Stimulated activated CD8-positive, alpha-beta memory T cell treated with anti-CD3 and anti-CD28 coated beads, Interleukin-2, amount 100 ng/mL, for 48 hours (primary cell): ENCODE measurements around the gene TMEM187.
"Not testable (repeated sequence)": the region's sequence is repeated elsewhere in the genome, so short reads cannot be mapped to it uniquely, and the experiment has no call there.

Experiments
- DNase-seq, 2 donors: peaks; one replicate each; pipeline ENCODE4 v3.0.0-alpha.2; 2020; ENCODE audit warnings: low read depth in 2 of 2

The TMEM187 gene

DNA sequence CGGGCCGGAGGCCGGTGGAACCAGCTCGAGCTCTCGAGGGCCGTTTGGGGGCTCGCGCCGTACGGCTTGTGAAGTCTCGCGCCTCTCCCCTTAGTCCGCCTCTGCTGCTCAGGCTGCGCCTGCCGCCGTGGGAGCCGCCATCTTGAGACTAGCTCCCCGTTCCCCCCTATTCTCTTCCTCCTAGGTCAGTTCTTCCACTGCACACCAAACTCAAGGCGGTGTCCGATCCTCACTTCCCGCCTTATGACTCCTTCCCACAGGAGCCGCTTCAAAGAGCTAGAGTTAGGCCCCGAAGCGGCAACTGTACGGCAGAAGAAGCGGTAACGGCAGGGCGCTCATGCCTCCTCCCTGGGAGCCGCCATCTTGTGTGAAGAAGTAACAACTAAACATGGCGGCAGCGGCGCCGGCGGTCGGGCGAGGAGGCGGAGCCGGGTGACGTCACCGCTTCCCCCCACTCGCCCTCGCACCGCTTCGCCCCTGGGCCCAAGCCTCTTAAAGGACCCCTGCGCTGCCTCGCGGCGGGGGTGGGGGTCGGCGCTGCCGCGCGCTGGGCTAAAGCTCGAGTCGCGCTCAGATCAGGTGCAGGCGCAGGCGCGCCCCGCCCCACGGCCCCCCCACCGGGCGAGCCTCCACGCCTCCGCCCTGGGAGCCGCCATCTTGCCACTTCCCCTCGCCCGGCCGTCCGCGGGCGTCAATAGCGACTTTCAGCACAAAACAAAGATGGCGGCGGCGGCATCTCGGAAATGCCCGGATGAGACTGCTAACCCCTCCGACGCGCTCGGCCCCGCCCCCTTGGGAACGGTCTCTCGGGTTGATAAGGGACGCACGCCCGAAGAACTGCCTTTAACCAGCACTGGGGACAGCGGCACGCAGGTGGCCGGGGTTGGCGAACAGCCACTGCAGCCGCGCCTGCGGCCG is 845 bp upstream of the TMEM187 start, which contains the start of gene HCFC1:
TSS of gene HCFC1 (minus strand) at position 369 of the 918 bp plus-strand sequence. CDS start 978 bp downstream, outside the sequence.
- DNase-seq = peak; percentile 79 to 87

DNA sequence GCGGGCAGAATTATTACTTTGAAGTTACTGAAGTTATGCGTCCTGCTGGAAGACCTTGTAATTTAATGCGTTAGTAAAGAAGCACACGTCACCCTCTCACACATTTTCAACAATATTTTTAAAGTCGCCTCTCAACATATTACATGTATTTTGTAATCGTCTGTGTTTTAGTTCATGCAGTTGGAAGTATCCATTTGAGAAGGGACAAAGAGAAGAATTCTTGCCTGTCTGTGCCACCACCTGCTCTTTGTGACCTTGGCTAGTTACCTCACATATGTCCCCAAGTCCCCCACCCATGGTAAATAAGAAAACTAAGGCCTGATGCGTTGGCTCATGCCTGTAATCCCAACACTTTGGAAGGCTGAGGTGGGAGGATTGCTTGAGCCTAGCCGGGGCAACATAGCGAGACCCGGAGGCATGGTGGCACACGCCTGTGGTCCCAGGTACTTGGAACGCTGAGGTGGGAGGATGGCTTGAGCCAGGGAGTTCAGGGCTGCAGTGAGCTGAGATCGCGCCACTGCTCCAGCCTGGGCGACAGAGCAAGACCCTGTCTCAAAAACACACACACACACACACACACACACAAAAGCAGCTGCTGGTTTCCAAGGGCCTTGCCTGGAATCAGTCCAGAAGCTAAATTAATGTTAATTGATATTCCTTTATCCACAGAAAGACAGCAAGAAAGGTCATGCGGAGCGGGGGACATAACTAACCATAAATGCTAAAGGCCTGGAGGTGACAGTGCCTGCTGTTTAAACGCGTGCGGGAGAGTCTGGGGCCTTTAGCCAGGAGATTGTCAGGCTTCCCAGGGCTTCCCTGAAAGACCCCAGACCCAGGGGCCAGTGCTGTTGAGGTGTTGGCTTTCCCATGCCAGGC is 811 bp downstream of the TMEM187 start:
- DNase-seq = no peak

DNA sequence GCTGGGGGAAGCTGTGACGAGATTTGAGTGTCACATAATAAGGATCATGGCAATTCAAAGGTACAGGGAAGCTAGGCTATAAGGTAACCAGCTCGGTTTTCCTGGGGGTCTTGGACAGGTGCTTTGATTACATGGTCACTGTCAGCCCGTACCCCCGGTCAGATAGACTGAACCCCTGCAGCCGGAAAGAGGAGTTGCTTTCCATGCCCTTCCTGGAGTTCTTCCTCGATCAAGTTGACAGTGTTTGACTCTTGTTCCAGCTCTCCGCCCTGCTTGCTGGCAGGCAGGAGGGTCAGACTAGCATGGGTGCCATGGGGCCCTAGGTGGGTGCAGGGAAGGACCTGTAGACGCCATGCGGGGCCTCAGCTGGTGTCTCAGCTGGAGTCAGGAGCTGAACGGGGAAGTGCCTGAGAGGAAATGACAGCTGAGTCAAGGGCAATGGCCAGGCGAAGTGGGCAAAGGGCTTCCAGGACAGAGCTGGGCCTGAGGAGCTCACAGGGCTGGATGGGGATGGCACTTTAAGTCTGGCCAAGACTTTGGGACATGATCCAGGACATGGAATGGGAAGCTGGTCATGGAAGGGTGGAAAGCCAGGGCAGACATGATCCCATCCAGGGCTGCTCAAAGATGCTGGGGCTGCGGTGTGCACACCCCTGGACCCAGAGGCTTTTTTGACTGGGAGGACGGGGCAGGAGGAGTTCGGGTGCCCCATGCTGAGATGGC is 1.6 kb downstream of the TMEM187 start:
- DNase-seq = no peak

DNA sequence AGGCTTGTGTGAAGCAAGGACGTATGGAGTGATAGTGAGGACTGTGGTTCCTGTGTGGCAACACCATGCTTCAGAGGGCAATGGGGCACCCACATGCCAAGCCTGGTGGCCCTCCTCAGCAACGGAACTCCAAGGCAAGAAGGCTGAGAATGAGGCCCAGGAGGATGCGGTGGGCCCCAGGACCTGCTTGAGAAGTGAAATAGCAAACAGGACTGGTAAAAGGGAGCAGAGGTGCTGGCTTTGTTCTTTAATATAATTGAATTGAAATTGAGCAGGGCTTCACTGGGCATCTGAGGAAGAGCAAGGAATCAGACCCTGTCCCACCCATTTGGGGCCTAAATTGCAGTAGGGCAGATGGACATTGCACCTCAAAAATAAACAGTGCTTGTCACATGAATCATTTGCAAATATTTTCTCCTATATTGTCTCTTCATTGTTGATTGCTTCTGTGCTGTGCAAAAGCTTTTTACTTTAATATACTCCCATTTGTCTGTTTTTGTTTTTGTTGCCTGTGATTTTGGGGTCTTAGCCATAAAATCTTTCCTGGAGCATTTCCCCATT is 2.3 kb downstream of the TMEM187 start:
- no peak for DNase-seq

DNA sequence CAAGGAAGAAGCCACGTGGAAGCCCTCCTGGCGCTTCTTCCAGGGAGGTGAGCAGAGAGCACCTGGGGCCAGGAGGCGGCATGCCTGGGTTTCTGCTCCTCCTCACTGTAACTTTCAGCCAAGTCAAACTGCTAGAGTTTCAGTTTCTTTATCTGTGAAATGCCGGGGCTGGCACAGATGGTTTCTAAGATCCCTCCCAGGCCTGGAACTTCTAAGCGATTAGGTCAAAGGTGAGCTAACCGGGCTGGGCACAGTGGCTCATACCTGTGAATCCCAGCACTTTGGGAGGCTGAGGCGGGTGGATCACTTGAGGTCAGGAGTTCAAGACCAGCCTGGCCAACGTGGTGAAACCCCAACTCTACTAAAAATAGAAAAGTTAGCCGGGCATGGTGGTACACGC is 7.8 kb downstream of the TMEM187 start:
- not testable (repeated sequence) for DNase-seq

DNA sequence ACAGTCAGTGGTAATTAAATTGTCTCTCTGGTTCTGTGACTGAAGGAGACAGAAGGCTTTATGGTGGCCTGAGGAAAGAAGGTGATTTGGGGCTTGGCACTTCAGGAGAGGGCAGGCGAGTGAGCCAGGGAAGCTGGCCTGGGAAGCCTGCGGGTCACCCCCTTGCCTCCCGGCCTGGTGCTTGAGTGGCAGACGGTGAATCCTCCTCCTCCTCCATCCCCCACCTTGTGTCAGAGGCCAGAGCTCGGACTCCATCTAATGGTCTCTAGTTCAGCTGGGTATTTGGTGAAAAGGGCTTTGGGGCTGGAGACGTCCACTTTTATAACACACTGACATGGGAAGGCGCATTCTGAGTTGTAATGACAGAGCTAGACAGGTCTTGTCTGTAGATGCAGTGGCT is 8.7 kb downstream of the TMEM187 start:
- no peak for DNase-seq

DNA sequence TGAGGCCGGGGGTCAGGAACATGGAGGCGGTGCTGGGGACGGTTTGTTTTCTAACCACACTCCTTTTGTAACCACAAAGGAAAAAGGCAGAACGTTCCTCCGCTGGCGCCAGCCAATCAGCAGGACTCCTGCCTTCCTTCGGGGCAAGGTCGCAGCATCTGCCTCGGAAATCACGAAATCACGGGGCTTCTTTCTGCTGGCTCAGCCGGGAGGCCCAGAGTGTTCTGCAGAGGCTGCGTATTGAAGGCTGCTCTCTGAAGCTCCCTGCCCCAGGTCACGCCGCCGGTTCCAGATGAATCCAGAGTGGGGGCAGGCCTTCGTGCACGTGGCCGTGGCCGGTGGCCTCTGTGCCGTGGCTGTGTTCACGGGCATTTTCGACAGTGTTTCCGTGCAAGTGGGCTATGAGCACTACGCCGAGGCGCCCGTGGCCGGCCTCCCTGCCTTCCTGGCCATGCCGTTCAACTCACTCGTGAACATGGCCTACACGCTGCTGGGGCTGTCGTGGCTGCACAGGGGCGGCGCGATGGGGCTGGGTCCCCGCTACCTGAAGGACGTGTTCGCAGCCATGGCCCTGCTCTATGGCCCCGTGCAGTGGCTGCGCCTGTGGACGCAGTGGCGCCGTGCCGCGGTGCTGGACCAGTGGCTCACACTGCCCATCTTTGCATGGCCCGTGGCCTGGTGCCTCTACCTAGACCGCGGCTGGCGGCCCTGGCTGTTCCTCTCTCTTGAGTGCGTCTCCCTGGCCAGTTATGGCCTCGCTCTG is 9.4 kb downstream of the TMEM187 start:
- DNase-seq = peak; percentile 42 to 58

DNA sequence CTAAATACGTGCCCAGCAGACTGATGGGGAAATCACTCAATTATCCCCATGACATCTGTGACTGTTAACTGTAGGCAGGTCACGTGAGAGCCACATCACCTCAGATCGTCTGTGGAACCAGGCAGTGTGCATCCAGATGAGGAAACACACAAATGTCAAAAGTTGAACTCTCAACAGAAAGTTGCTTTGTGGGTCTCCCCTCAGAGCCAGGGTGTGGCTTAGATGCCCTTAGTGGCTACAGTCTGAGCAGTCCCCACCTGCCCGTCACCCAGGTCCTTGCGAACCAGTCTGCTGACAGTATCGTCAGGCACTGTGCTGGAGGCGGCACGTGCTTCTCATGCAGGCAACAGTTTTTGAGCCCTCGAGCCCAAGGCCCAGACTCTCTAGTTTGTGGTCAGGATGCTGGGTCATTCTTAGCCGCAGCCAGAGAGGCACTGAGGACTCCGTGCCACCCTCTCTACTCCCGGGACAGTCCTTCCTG is 10.8 kb downstream of the TMEM187 start:
- no peak for DNase-seq

DNA sequence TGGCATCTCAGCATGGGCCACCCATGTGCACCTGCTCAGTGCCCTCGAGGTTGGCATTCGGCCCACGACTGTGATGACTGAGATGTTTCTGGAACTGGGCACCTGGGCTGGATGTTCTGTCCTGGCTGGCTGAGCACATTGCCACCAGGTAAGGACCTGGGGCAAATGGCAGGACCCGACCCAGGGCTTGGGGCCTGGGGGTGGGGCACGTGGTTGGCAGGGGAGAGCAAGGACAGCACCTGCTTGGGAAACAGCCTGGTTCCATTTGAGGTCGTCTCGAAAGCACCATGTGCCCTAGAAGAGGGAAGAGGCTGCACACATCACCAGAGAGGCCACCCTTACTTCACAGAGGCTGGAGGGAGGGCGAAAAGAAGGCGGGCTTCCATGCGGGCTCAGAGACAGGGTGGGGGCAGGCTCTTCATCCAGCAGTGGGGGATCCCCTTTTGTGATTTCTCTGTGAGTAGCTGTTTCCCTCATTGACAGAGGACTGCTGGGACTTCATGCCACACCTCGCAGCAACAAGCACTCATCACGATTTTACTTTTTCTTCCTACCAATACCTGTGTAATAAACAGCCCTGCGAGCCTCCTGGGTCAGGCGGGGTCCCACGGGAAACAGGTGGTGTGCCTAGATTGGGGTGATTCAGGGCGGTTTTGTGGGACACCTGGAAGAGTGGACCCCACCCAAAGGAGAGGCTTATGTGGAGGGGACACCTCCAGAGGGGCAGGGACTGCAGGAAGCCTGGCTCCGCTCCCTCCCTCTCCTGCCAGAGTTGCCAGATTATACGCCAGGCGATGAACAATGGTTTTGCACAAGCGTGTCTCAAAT is 12.0 kb downstream of the TMEM187 start:
- no peak for DNase-seq

DNA sequence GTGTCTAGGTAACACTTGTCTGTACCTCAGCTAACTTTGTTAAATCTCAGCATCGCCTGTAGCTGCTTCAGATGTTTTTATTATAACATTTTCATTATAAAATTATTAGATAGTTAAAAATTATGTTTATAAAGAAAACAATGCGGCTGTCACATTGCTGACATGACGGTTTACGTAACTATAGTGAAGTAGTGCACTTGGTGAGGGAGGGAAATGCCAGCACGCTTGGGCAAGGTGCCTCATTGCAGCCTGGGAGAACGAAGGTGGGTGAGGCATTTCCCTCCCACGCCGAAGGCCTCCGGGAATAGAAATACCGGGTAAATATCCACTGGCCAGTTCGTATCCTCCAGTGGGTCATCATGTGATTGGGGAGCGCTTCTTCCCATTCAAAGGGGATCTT is 15.9 kb downstream of the TMEM187 start:
- no peak for DNase-seq

DNA sequence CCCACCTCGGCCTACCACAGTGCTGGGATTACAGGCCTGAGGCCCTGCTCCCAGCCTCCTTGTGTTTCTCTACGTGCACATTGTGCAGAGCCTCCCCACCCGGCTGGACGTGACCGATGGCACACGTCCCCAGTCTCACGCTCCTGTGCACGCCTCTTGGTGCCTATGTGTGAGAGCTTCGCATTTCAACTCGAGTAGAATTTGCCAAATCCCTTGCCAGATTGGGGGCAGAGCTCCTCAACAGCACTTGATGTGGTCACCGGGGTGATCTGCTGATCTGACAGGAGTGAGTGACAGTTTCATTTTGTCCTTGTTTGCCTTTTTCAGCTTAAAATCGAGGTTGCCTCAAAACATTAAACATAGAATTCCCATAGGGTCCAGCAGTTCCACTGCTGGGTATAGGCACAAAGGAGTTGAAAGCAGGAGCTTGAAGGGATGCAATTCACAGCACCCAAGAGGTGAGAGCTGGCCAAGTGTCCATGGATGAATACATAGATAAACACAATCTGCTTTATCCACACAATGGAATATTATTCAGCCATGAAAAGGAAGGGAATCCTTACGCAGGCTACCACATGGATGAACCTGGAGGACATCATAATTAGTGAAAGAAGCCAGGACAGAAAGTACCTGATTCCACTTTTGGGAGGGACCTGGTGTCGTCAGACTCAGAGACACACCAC is 17.6 kb downstream of the TMEM187 start:
- no peak for DNase-seq

DNA sequence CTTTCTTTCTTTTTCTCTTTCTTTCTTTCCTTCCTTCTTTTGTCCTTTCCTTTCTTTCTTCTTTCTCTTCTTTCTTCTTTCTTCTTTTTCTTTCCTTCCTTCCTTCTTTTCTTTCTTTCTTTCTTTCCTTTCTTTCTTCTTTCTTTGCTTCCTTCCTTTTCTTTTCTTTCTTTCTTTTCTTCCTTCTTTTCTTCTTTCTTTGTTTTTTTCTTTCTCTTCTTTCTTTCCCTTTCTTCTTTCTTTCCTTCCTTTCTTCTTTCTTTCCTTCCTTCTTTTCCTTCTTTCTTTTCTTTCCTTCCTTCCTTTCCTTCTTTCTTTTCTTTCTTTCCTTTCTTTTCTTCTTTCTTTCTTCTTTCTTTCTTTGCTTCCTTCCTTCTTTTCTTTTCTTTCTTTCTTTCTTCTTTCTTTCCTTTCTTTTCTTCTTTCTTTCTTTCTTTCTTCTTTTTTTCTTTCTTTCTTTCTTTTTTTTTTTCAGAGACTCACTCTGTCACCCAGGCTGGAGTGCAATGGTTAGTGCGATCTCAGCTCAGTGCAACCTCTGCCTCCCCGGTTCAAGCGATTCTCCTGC is 18.5 kb downstream of the TMEM187 start:
- no peak for DNase-seq

DNA sequence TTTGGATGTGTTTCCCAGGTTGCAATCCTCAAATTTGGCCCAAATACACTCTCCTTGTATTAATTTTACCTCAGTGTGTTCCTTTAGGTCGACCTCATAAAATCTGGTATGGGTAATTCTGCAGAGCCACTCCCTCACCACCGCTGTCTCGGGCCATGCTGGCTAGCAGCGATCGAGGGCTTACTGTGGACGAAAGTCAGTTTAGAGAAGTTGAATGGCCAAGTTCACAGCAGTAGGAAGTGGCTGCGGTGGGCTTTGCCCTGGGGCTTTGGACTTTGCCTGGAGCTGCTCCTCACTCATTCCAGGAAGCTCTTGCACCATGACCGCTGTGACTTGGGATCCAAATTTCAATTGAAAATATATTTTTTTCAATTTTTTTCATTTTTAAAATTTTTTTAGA is 19.6 kb downstream of the TMEM187 start:
- no peak for DNase-seq

DNA sequence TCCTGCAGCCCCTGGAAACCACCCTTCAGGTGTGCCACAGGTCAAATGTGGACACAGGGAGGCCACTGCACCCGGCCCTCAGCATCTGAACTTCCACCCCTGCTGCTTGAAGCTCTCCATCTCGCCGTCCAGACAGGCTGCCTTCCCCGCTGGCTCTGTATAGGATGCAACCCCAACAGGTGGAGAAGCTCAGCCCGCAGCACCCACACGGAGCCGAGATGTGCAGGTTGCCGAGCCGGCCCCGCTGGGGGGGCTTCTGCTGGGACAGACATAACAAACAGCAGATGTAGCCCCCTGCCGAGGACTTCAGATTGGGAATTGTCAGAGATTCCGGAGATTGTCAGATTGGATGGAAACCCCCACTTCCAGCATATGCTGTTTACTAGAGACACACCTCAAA is 20.5 kb downstream of the TMEM187 start:
- no peak for DNase-seq

DNA sequence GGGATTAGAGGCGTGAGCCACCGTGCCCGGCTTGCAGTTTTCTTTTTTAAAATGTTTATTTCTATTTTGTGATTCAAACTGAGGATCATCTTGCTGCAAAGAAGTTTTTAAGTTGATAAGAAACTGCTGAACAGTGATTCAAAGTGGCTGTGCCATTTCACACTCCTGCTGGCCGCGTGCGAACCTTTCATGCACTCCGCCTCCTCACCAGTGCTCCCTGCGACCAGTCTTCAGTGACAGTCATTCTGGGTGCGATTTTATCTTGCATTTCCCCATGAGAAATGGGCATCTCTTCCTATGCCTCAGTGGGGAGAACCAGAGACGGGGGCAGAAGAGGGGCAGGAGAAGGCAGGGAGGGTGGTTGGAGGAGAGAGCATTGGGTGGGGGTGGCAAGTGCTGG is 21.4 kb downstream of the TMEM187 start:
- no peak for DNase-seq

DNA sequence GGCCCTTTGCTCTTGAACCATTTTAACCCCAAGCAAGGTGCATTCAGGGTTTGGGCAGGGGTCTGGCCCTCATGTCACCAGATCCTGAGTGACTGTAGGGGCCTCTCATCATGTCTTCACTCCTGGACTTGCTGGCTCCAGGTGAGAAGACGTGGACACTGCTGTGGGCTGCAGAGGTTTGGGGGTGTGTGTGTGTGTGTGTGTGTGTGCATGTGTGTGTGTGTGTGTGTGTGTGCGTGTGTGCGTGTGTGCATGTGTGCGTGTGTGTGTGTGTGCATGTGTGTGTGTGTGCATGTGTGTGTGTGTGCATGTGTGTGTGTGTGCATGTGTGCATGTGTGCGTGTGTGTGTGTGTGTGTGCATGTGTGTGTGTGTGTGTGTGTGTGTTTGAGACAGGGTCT is 21.8 kb downstream of the TMEM187 start:
- not testable (repeated sequence) for DNase-seq

DNA sequence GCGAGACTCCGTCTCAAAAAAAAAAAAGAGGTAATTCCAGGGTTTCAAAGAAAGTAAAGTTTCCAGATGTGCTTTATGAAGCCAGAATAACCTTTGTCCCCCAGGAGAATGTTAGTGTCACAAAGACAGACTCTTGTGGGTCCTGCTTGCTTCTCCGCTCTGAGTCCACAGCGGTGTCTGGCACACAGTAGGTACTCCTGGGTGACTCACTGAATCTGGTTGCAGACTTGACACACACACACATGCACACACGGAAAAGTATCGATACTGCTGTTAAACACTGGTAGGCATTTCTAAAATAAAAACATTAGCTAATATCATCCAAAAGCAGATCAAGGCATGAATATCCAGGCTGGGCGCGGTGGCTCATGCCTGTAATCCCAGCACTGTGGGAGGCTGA is 22.9 kb downstream of the TMEM187 start:
- no peak for DNase-seq

DNA sequence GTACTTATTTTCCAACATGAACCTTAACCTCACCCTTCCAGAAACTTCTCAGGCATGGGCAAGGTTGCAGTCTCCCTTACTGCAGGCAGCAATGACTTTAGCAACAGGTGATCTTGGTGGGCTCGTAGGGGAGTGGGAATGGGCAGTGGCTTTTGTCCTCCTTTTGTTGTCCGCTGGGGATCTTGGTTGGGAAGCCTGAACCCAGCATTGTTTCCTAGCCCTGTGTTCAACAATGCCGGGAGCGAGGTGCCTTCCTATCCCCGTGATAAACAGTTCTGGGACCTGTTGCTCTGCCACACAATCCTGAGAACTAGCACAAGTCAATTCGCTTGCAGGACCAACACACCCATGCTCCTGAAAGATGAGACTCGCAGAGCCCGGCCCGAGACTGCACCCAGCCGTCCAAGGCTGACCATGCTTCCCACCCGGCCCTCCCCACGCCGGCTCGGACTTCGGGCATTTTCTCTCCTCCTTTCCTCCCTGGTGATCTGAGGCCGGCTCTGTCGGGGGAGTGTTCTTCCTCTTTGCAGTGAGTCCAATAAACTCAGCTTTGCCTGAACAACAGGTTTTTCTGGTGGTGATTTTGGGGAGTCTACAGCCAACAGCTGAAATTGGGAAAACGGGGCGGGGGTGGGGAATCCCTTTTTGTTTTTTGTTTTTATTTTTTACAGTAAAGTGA is 26.9 kb downstream of the TMEM187 start:
- DNase-seq = no peak
